LNCAP (cell line): Measurements from ENCODE around the gene CCDC85C.

Experiments used
- CTCF ChIP-seq: fragments of 450-650 bp; IDR thresholded peaks from 2 replicates; pipeline ENCODE4 v1.5.1; 2017; ENCODE audit warnings: mild to moderate bottlenecking

Gene CCDC85C

GRCh38 chr14:99589651-99590530 lies 14.1 kb downstream of the CCDC85C start:
- TF ChIP-seq CTCF: no peak

- no peak for TF ChIP-seq CTCF
These were observed 15.0 kb downstream of the CCDC85C start for GRCh38 chr14:99589031-99589441.

- TF ChIP-seq CTCF: no peak
These were observed 16.3 kb downstream of the CCDC85C start for GRCh38 chr14:99587460-99588278.

- no peak for TF ChIP-seq CTCF
These were observed 17.1 kb downstream of the CCDC85C start for GRCh38 chr14:99586761-99587459.

- no peak for TF ChIP-seq CTCF
These were observed 17.8 kb downstream of the CCDC85C start for GRCh38 chr14:99586054-99586760.

- TF ChIP-seq CTCF: no peak
These were observed 19.2 kb downstream of the CCDC85C start for GRCh38 chr14:99584823-99585222.

- TF ChIP-seq CTCF: no peak
These were observed 22.1 kb downstream of the CCDC85C start for GRCh38 chr14:99581938-99582337.
